ENCODE measurements around the gene TARS1.

DNA sequence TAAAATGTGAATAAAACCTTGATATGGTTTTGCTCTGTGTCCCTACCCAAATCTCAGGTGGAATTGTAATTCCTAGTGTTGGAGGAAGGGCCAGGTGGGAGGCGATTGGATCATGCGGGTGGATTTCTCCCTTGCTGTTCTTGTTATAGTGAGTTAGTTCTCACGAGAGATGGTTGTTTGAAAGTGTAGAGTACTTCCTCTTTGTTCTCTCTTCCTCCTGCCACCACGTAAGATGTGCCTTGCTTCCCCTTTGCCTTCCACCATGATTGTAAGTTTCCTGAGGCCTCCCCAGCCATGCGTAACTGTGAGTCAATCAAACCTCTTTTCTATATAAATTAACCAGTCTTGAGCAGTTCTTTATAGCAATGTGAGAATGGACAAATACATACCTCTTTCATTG is 34.9 kb downstream of the TARS1 start:
- TF ChIP-seq OSR2 (tag by site-specific recombination; IDR thresholded peaks at IDR 0.05) (no peak), KLF7 (tag by site-specific recombination; IDR thresholded peaks at IDR 0.05; ENCODE audit: borderline replicate concordance) (no peak), PRDM1 (tag by site-specific recombination; IDR thresholded peaks at IDR 0.05) (no peak), ZBTB8A (tag by site-specific recombination; IDR thresholded peaks at IDR 0.05) (no peak), ZNF138 (tag by site-specific recombination; IDR thresholded peaks at IDR 0.05; ENCODE audit: borderline replicate concordance) (no peak)
